ENCODE measurements around the gene CGNL1.

Gene CGNL1

GRCh38 chr15:57385923-57386390 is 9.7 kb downstream of the CGNL1 start:
- DNase-seq = no peak

- DNase-seq = no peak
These were observed 10.7 kb downstream of the CGNL1 start for GRCh38 chr15:57386976-57387375.

- peak; percentile 10 to 20 for DNase-seq
These were observed 11.3 kb downstream of the CGNL1 start for GRCh38 chr15:57387564-57388076.

- DNase-seq = no peak
These were observed 12.2 kb downstream of the CGNL1 start for GRCh38 chr15:57388464-57388863.

- no peak for DNase-seq
These were observed 13.7 kb downstream of the CGNL1 start for GRCh38 chr15:57389991-57390390.

GRCh38 chr15:57390583-57390982 is 14.3 kb downstream of the CGNL1 start:
- no peak for DNase-seq

GRCh38 chr15:57391537-57391936 is 15.2 kb downstream of the CGNL1 start:
- no peak for DNase-seq

- no peak for DNase-seq
These were observed 16.8 kb downstream of the CGNL1 start for GRCh38 chr15:57393061-57393460.

- DNase-seq = no peak
These were observed 19.0 kb downstream of the CGNL1 start for GRCh38 chr15:57395292-57395691.

GRCh38 chr15:57398336-57398735 is 22.0 kb downstream of the CGNL1 start:
- DNase-seq = peak; percentile 14 to 49

GRCh38 chr15:57401546-57401945 is 25.2 kb downstream of the CGNL1 start:
- DNase-seq = no peak

GRCh38 chr15:57403017-57403416 is 26.7 kb downstream of the CGNL1 start:
- DNase-seq = no peak

- DNase-seq = no peak
These were observed 27.4 kb downstream of the CGNL1 start for GRCh38 chr15:57403566-57404325.

- no peak for DNase-seq
These were observed 28.8 kb downstream of the CGNL1 start for GRCh38 chr15:57405133-57405532.

- DNase-seq = no peak
These were observed 29.9 kb downstream of the CGNL1 start for GRCh38 chr15:57406062-57406772.

GRCh38 chr15:57410373-57410772 is 34.1 kb downstream of the CGNL1 start:
- DNase-seq = no peak

GRCh38 chr15:57411945-57412768 is 35.9 kb downstream of the CGNL1 start:
- DNase-seq = no peak

GRCh38 chr15:57415602-57416001 is 39.3 kb downstream of the CGNL1 start:
- no peak for DNase-seq

- no peak for DNase-seq
These were observed 42.3 kb downstream of the CGNL1 start for GRCh38 chr15:57418635-57419034.

GRCh38 chr15:57419335-57419734 is 43.0 kb downstream of the CGNL1 start:
- no peak for DNase-seq

- DNase-seq = no peak
These were observed 44.8 kb downstream of the CGNL1 start for GRCh38 chr15:57421110-57421509.

- DNase-seq = no peak
These were observed 45.2 kb downstream of the CGNL1 start for GRCh38 chr15:57421551-57421950.

- DNase-seq = no peak
These were observed 45.9 kb downstream of the CGNL1 start for GRCh38 chr15:57422113-57422754.

All from NCI-H2081 (cell line).